HEK293 (cell line): ENCODE measurements around the gene ASXL1.

Experiments
- CTCF ChIA-PET: fragments of 350-600 bp; formaldehyde crosslinking; extraction: SDS; loops from one replicate; lab custom pipeline; 2021; ENCODE audit warnings: antibody characterized with exemption; lab: Yijun Ruan, JAX
- POLR2A ChIA-PET: fragments of 300-600 bp; formaldehyde crosslinking; extraction: SDS; loops from one replicate; lab custom pipeline; 2020; ENCODE audit warnings: antibody characterized with exemption, inconsistent platforms; lab: Yijun Ruan, JAX
- H3K27ac ChIP-seq: fragments of 200-500 bp; sonication (Bioruptor generic); 2 replicates; pipeline ENCODE4 v1.5.1; 2014; ENCODE audit warnings: low read depth, low read length, control low read depth, inconsistent platforms; ENCODE audit errors: extremely low read depth
- H3K36me3 ChIP-seq, 2 experiments: fragments of 200-500 bp in 1 of 2; sonication (Bioruptor generic) in 1 of 2; 1 replicate in 1 of 2; 2 replicates in 1 of 2; pipeline ENCODE4 v1.5.1; 2014 to 2017; ENCODE audit warnings: inconsistent platforms in 2 of 2, low read length in 2 of 2; ENCODE audit not compliant: control insufficient read depth in 2 of 2, insufficient read depth in 1 of 2
- H3K4me1 ChIP-seq: fragments of 200-500 bp; sonication (Bioruptor generic); 2 replicates; pipeline ENCODE4 v1.5.1; 2014; ENCODE audit warnings: mild to moderate bottlenecking, low read length, inconsistent platforms; ENCODE audit not compliant: control insufficient read depth, insufficient read depth
- H3K4me3 ChIP-seq: 2 replicates; pipeline ENCODE4 v1.5.1; 2011; ENCODE audit warnings: low read depth, mild to moderate bottlenecking, control low read depth, low read length, moderate library complexity
- H3K9me3 ChIP-seq: fragments of 200-500 bp; sonication (Bioruptor generic); 2 replicates; pipeline ENCODE4 v1.5.1; 2014; ENCODE audit warnings: low read depth, low read length, inconsistent platforms; ENCODE audit not compliant: control insufficient read depth, insufficient read depth
- HOXC10 ChIP-seq: sonication (generic); formaldehyde crosslinking; IDR thresholded peaks from 2 replicates; pipeline ENCODE4 v1.8.1; 2023; ENCODE audit warnings: mild to moderate bottlenecking, missing genetic modification reagents
- HOXD13 ChIP-seq: sonication (generic); formaldehyde crosslinking; IDR thresholded peaks from 2 replicates; pipeline ENCODE4 v1.8.0; 2022; ENCODE audit warnings: missing genetic modification reagents, borderline replicate concordance
- IKZF3 ChIP-seq: fragments of 450-650 bp; IDR thresholded peaks from 2 replicates; pipeline ENCODE4 v1.5.0; 2018; ENCODE audit warnings: missing biosample characterization, mild to moderate bottlenecking, missing genetic modification characterization, moderate library complexity
- KLF8 ChIP-seq: fragments of 450-650 bp; formaldehyde crosslinking; IDR thresholded peaks from 2 replicates; pipeline ENCODE4 v1.5.1; 2016; ENCODE audit warnings: missing biosample characterization, missing genetic modification characterization
- OVOL3 ChIP-seq: fragments of 450-650 bp; formaldehyde crosslinking; IDR thresholded peaks from 2 replicates; pipeline ENCODE4 v1.5.1; 2016; ENCODE audit warnings: missing biosample characterization, missing genetic modification characterization
- PRDM4 ChIP-seq: fragments of 450-650 bp; formaldehyde crosslinking; IDR thresholded peaks from 2 replicates; pipeline ENCODE4 v1.5.1; 2017; ENCODE audit warnings: missing biosample characterization, missing genetic modification characterization
- REPIN1 ChIP-seq: fragments of 450-650 bp; formaldehyde crosslinking; IDR thresholded peaks from 2 replicates; pipeline ENCODE4 v1.5.1; 2017; ENCODE audit warnings: missing biosample characterization, missing genetic modification characterization, low read depth
- YY2 ChIP-seq: fragments of 450-650 bp; formaldehyde crosslinking; IDR thresholded peaks from 2 replicates; pipeline ENCODE4 v1.5.1; 2016; ENCODE audit warnings: missing biosample characterization, missing genetic modification characterization
- ZBTB6 ChIP-seq: fragments of 450-650 bp; formaldehyde crosslinking; IDR thresholded peaks from 2 replicates; pipeline ENCODE4 v1.5.1; 2017; ENCODE audit warnings: missing biosample characterization, missing genetic modification characterization
- ZFHX2 ChIP-seq: fragments of 450-650 bp; formaldehyde crosslinking; conservative IDR thresholded peaks from 2 replicates; pipeline ENCODE4 v1.5.1; 2016; ENCODE audit warnings: missing biosample characterization, missing genetic modification characterization
- ZNF10 ChIP-seq: fragments of 450-650 bp; formaldehyde crosslinking; IDR thresholded peaks from 2 replicates; pipeline ENCODE4 v1.5.1; 2017; ENCODE audit warnings: missing biosample characterization, missing genetic modification characterization
- ZNF114 ChIP-seq: fragments of 450-650 bp; formaldehyde crosslinking; IDR thresholded peaks from 2 replicates; pipeline ENCODE4 v1.5.0; 2017; ENCODE audit warnings: missing biosample characterization, missing genetic modification characterization
- ZNF175 ChIP-seq: fragments of 450-650 bp; formaldehyde crosslinking; IDR thresholded peaks from 2 replicates; pipeline ENCODE4 v1.5.1; 2016; ENCODE audit warnings: missing biosample characterization, missing genetic modification characterization
- ZNF214 ChIP-seq: fragments of 450-650 bp; formaldehyde crosslinking; IDR thresholded peaks from 2 replicates; pipeline ENCODE4 v1.5.1; 2017; ENCODE audit warnings: missing biosample characterization, mild to moderate bottlenecking, missing genetic modification characterization, borderline replicate concordance
- ZNF266 ChIP-seq: fragments of 450-650 bp; formaldehyde crosslinking; IDR thresholded peaks from 2 replicates; pipeline ENCODE4 v1.5.1; 2016; ENCODE audit warnings: missing biosample characterization, missing genetic modification characterization, low read depth
- ZNF416 ChIP-seq: fragments of 450-650 bp; formaldehyde crosslinking; IDR thresholded peaks from 2 replicates; pipeline ENCODE4 v1.5.1; 2016; ENCODE audit warnings: missing biosample characterization, missing genetic modification characterization
- ZNF521 ChIP-seq: fragments of 450-650 bp; formaldehyde crosslinking; IDR thresholded peaks from 2 replicates; pipeline ENCODE4 v1.5.1; 2017; ENCODE audit warnings: missing biosample characterization, mild to moderate bottlenecking, missing genetic modification characterization
- ZNF560 ChIP-seq: fragments of 450-650 bp; formaldehyde crosslinking; IDR thresholded peaks from 2 replicates; pipeline ENCODE4 v1.5.1; 2017; ENCODE audit warnings: missing biosample characterization, missing genetic modification characterization, borderline replicate concordance
- ZNF610 ChIP-seq: fragments of 450-650 bp; formaldehyde crosslinking; IDR thresholded peaks from 2 replicates; pipeline ENCODE4 v1.5.1; 2016; ENCODE audit warnings: missing biosample characterization, missing genetic modification characterization, borderline replicate concordance
- ZNF701 ChIP-seq: fragments of 450-650 bp; formaldehyde crosslinking; IDR thresholded peaks from 2 replicates; pipeline ENCODE4 v1.5.1; 2016; ENCODE audit warnings: missing biosample characterization, missing genetic modification characterization
- ZNF776 ChIP-seq: fragments of 450-650 bp; formaldehyde crosslinking; IDR thresholded peaks from 2 replicates; pipeline ENCODE4 v1.5.0; 2017; ENCODE audit warnings: missing biosample characterization, missing genetic modification characterization, borderline replicate concordance

The ASXL1 gene

GRCh38 chr20:32427996-32428395 is 69.9 kb downstream of the ASXL1 start:
- Histone ChIP-seq H3K36me3 (peaks cover 10 to 62% of the 10 kb centered on the region in 2 experiments), H3K27ac (no peak overlapping the region), H3K9me3 (no peaks in the 10 kb centered on the region), H3K4me3 (no peak overlapping the region), H3K4me1 (no peaks in the 10 kb centered on the region)
- TF ChIP-seq ZNF521 (tag by site-specific recombination) (no peak), IKZF3 (tag by site-specific recombination) (no peak), ZNF560 (tag by site-specific recombination) (no peak), ZBTB6 (tag by site-specific recombination) (no peak), PRDM4 (tag by site-specific recombination) (no peak), YY2 (tag by site-specific recombination) (no peak), ZNF416 (no peak), REPIN1 (tag by site-specific recombination) (no peak), ZNF610 (no peak), ZNF175 (no peak)
- CTCF ChIA-PET, result no interaction called here
- POLR2A ChIA-PET, result no interaction called here

GRCh38 chr20:32429343-32429742 is 71.2 kb downstream of the ASXL1 start:
- Histone ChIP-seq H3K36me3 (peaks cover 10 to 76% of the 10 kb centered on the region in 2 experiments), H3K9me3 (no peaks in the 10 kb centered on the region), H3K27ac (no peak overlapping the region), H3K4me1 (no peaks in the 10 kb centered on the region), H3K4me3 (no peak overlapping the region)
- ChIA-PET CTCF (interaction anchor here (0.7 to 1.0 kb wide), 2 partner anchors 9 to 17 kb away, joined by 4 read pairs; no protein-coding TSS in a partner anchor), POLR2A (no interaction called here)
- no peak for TF ChIP-seq HOXD13 (CRISPR knock-in tag)
- TF ChIP-seq ZNF114 (tag by site-specific recombination), result no peak

- TF ChIP-seq ZNF266 (tag by site-specific recombination) (no peak), HOXC10 (CRISPR knock-in tag) (no peak), ZNF10 (tag by site-specific recombination) (no peak), ZFHX2 (tag by site-specific recombination) (no peak), ZNF214 (tag by site-specific recombination) (no peak), OVOL3 (tag by site-specific recombination) (no peak), KLF8 (no peak), ZNF776 (no peak), ZNF701 (tag by site-specific recombination) (no peak), ZNF114 (tag by site-specific recombination) (no peak)
- H3K36me3 ChIP-seq, result peaks cover 10 to 81% of the 10 kb centered on the region in 2 experiments
- H3K4me1 ChIP-seq, result no peaks in the 10 kb centered on the region
- ChIA-PET POLR2A (no interaction called here), CTCF (interaction anchor here (0.6 to 1.0 kb wide), 4 partner anchors 9 to 609 kb away, joined by 3 to 4 read pairs (median 4); no protein-coding TSS in a partner anchor)
- H3K9me3 ChIP-seq, result no peaks in the 10 kb centered on the region
- H3K27ac ChIP-seq, result no peak overlapping the region
- H3K4me3 ChIP-seq, result no peak overlapping the region
Observed at GRCh38 chr20:32429745-32430360, 71.7 kb downstream of the ASXL1 start.
